HCT116 (cell line): ENCODE measurements around the gene PSMD5. TPM values are rescaled to one million over a fixed set of nuclear protein-coding genes. Genes with fewer than 3 reads are reported as not detected.

Experiments
- ATAC-seq: fragments of 200-7000 bp; cut with Tn5 transposase; 2 replicates; pipeline ENCODE4 v1.9.1; 2020; ENCODE audit warnings: mild to moderate bottlenecking, moderate library complexity
- BruUV-seq: library from RNA; stranded (reverse); fragments of 400-500 nt; replicated peaks from 2 replicates; lab custom pipeline; 2021; lab: Mats Ljungman, UMichigan
- CTCF ChIA-PET: fragments of 300-600 bp; sonication (Branson Sonifier 250); formaldehyde crosslinking; loops from one replicate; lab custom pipeline; 2021; ENCODE audit warnings: antibody characterized with exemption; lab: Charles Lee
- POLR2A ChIA-PET: fragments of 300-600, 350-600 bp; sonication (Branson Sonifier 250); formaldehyde crosslinking; loops from one replicate; lab custom pipeline; 2021; ENCODE audit warnings: antibody characterized with exemption; lab: Charles Lee
- RAD21 ChIA-PET, 2 experiments: fragments of 300-600 bp; sonication (Branson Sonifier 250); formaldehyde crosslinking; loops; one replicate each; lab custom pipeline; 2023; ENCODE audit warnings: low total read pairs in 2 of 2; ENCODE audit not compliant: uncharacterized antibody in 2 of 2, unreplicated experiment in 2 of 2, low non-redundant PET in 1 of 2; lab: Charles Lee
- DNase-seq: peaks from one replicate; pipeline ENCODE4 v3.0.0-alpha.2; 2010; ENCODE audit warnings: low read depth, low spot score
- H2AFZ ChIP-seq: fragments of 200-600 bp; shearing (Covaris generic), sonication (generic); 2 replicates; pipeline ENCODE4 v1.6.1; 2017; ENCODE audit warnings: low read depth, mixed run types, mixed read lengths, antibody characterized with exemption, low read length; ENCODE audit not compliant: poor library complexity, severe bottlenecking
- H3K27ac ChIP-seq: 2 replicates; pipeline ENCODE4 v1.5.1; 2012; ENCODE audit warnings: low read depth, low read length
- H3K27me3 ChIP-seq: fragments of 200-600 bp; sonication (generic); 2 replicates; pipeline ENCODE4 v1.6.1; 2016; ENCODE audit warnings: mixed run types, low read length, mixed read lengths; ENCODE audit not compliant: insufficient read depth
- H3K36me3 ChIP-seq, 2 experiments: fragments of 200-500 bp in 1 of 2; fragments of 200-600 bp in 1 of 2; sonication (Bioruptor generic) in 1 of 2; sonication (generic) in 1 of 2; 2 replicates each; pipeline versions ENCODE4 v1.5.1 to v1.6.1; 2014 to 2016; ENCODE audit warnings: low read length in 2 of 2, inconsistent platforms in 1 of 2, mixed read lengths in 1 of 2, mixed run types in 1 of 2; ENCODE audit not compliant: insufficient read depth in 2 of 2, control insufficient read depth in 1 of 2
- H3K4me1 ChIP-seq, 2 experiments: fragments of 200-600 bp in 1 of 2; sonication (generic) in 1 of 2; 2 replicates each; pipeline versions ENCODE4 v1.5.1 to v1.6.1; 2012 to 2017; ENCODE audit warnings: low read length in 2 of 2, inconsistent platforms in 1 of 2, mild to moderate bottlenecking in 1 of 2, mixed read lengths in 1 of 2, mixed run types in 1 of 2, moderate library complexity in 1 of 2; ENCODE audit not compliant: insufficient read depth in 2 of 2, control insufficient read depth in 1 of 2
- H3K4me2 ChIP-seq: fragments of 200-600 bp; sonication (generic); 2 replicates; pipeline ENCODE4 v1.6.1; 2017; ENCODE audit warnings: mixed run types, low read length, mixed read lengths
- H3K4me3 ChIP-seq, 2 experiments: fragments of 200-600 bp in 1 of 2; sonication (generic) in 1 of 2; replicated peaks in 1 of 2; 2 replicates each; pipeline ENCODE4 v1.5.1; 2011 to 2016; ENCODE audit warnings: low read length in 2 of 2, control low read depth in 1 of 2, low read depth in 1 of 2, mild to moderate bottlenecking in 1 of 2, mixed read lengths in 1 of 2, mixed run types in 1 of 2
- H3K79me2 ChIP-seq: fragments of 200-600 bp; sonication (generic); 2 replicates; pipeline ENCODE4 v1.6.1; 2017; ENCODE audit warnings: mild to moderate bottlenecking, mixed run types, low read length, moderate library complexity, mixed read lengths; ENCODE audit not compliant: insufficient read depth
- H3K9ac ChIP-seq: fragments of 200-600 bp; sonication (generic); 2 replicates; pipeline ENCODE4 v1.6.1; 2016; ENCODE audit warnings: low read length, mixed read lengths
- H3K9me2 ChIP-seq: fragments of 200-600 bp; sonication (generic), shearing (Covaris generic); 2 replicates; pipeline ENCODE4 v1.6.1; 2017; ENCODE audit warnings: mixed run types, mild to moderate bottlenecking, moderate library complexity; ENCODE audit not compliant: insufficient read depth
- H3K9me3 ChIP-seq, 2 experiments: fragments of 200-500 bp in 1 of 2; fragments of 200-600 bp in 1 of 2; sonication (Bioruptor generic) in 1 of 2; sonication (generic) in 1 of 2; 2 replicates each; pipeline ENCODE4 v1.6.1; 2014 to 2017; ENCODE audit warnings: low read length in 2 of 2, mixed read lengths in 2 of 2, inconsistent platforms in 1 of 2, low read depth in 1 of 2, mild to moderate bottlenecking in 1 of 2, mixed run types in 1 of 2, moderate library complexity in 1 of 2; ENCODE audit not compliant: control insufficient read depth in 1 of 2, insufficient read depth in 1 of 2
- H4K20me1 ChIP-seq: fragments of 200-600 bp; sonication (generic), shearing (Covaris generic); 2 replicates; pipeline ENCODE4 v1.6.1; 2017; ENCODE audit warnings: mixed run types, mild to moderate bottlenecking, moderate library complexity; ENCODE audit not compliant: insufficient read depth
- CEBPB ChIP-seq: IDR thresholded peaks from 2 replicates; pipeline ENCODE4 v1.6.1; 2012; ENCODE audit warnings: low read depth
- EZH2 ChIP-seq: fragments of 200-600 bp; sonication (generic); IDR thresholded peaks from 2 replicates; pipeline ENCODE4 v1.6.1; 2017; ENCODE audit warnings: antibody characterized with exemption, mixed run types
- EZH2phosphoT487 ChIP-seq: fragments of 200-600 bp; IDR thresholded peaks from 2 replicates; pipeline ENCODE4 v1.6.1; 2018; ENCODE audit warnings: antibody characterized with exemption, borderline replicate concordance
- JUND ChIP-seq: IDR thresholded peaks from 2 replicates; pipeline ENCODE4 v1.6.1; 2012
- POLR2AphosphoS5 ChIP-seq: IDR thresholded peaks from 2 replicates; pipeline ENCODE4 v1.6.1; 2011; ENCODE audit warnings: mild to moderate bottlenecking, low read depth, low read length, moderate library complexity
- SP1 ChIP-seq: IDR thresholded peaks from 2 replicates; pipeline ENCODE4 v1.6.1; 2012; ENCODE audit warnings: low read depth
- SRF ChIP-seq: IDR thresholded peaks from 2 replicates; pipeline ENCODE4 v1.6.1; 2012; ENCODE audit warnings: low read depth
- YY1 ChIP-seq: IDR thresholded peaks from 2 replicates; pipeline ENCODE4 v1.6.1; 2011; ENCODE audit warnings: low read length, low read depth, moderate library complexity, mild to moderate bottlenecking; ENCODE audit not compliant: insufficient replicate concordance; ENCODE audit errors: extremely low read depth
- ZFX ChIP-seq: fragments of 450-650 bp; IDR thresholded peaks from 2 replicates; pipeline ENCODE4 v1.6.1; 2017
- intact Hi-C: fragments of 100-400 bp; cut with micrococcal nuclease; formaldehyde crosslinking; loops from 2 replicates; pipeline ENCODE4 v1.10.0; 2022
- total RNA-seq: library from RNA; stranded (reverse); gene quantifications from one replicate; pipeline ENCODE4 v1.2.1, GENCODE V29; 2021; ENCODE audit not compliant: unreplicated experiment
- TF ChIP-seq, protein P1 (sequence below): IDR thresholded peaks from 2 replicates; pipeline ENCODE4 v1.6.1; 2012
- TF ChIP-seq, protein P2 (sequence below): IDR thresholded peaks from 2 replicates; pipeline ENCODE4 v1.6.1; 2011; ENCODE audit warnings: mild to moderate bottlenecking, low read length, moderate library complexity; ENCODE audit not compliant: insufficient replicate concordance; ENCODE audit errors: extremely low read depth
- TF ChIP-seq, protein P3 (sequence below): IDR thresholded peaks from 2 replicates; pipeline ENCODE4 v1.6.1; 2012

The PSMD5 gene
- total RNA-seq, 1 experiment from 2014 or later: 64.3 TPM

DNA sequence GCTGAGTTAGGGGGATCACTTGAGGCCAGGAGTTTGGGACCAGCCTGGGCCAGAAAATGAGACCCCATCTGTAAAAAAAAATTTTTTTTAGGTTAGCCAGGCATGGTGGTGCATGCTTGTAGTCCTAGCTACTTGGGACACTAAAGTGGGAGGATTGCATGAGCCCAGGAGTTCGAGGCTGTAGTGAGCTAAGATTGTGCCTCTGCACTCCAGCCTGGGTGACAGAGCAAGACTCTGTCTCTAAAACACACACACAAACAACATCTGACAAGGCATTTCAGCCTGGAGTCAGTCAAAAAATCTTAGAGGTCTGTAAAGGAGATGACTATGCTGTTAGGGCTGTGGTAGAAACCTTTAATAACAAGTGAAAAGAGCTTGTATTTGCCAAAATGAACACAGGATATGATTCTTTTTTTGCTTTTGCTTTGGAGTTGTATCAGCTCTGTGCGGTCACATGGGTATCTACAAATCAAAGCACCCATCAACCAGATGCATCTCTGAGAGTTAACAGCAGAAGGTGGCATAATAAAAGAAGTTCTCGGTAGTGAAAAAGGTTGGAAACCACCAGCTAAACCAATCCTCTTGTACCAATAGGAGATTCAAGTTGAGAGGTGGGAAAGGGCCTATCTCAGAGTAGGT, 3.6 kb upstream of the PSMD5 start:
- ChIA-PET POLR2A (no interaction called here), RAD21 (no interaction called here), CTCF (no interaction called here)
- H4K20me1 ChIP-seq: no peaks in the 10 kb centered on the region
- H3K9ac ChIP-seq: no peak overlapping the region
- BruUV-seq: no TSS peak
- no peak for DNase-seq
- H3K27me3 ChIP-seq: no peaks in the 10 kb centered on the region
- no peak overlapping the region for H2AFZ ChIP-seq
- H3K27ac ChIP-seq: no peak overlapping the region
- H3K4me1 ChIP-seq: peaks cover 9 to 20% of the 10 kb centered on the region in 2 experiments
- ATAC-seq: no peak
- intact Hi-C loops: no loop called here
- H3K36me3 ChIP-seq: no peaks in the 10 kb centered on the region
- no peak overlapping the region for H3K4me2 ChIP-seq
- no peaks in the 10 kb centered on the region for H3K9me2 ChIP-seq
- no peak overlapping the region for H3K4me3 ChIP-seq
- peaks cover 24% of the 10 kb centered on the region for H3K79me2 ChIP-seq
- TF ChIP-seq CEBPB (no peak), ZFX (no peak), EZH2phosphoT487 (no peak), YY1 (no peak)
- TF ChIP-seq, protein P1, sequence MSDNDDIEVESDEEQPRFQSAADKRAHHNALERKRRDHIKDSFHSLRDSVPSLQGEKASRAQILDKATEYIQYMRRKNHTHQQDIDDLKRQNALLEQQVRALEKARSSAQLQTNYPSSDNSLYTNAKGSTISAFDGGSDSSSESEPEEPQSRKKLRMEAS: no peak
- TF ChIP-seq, protein P2, sequence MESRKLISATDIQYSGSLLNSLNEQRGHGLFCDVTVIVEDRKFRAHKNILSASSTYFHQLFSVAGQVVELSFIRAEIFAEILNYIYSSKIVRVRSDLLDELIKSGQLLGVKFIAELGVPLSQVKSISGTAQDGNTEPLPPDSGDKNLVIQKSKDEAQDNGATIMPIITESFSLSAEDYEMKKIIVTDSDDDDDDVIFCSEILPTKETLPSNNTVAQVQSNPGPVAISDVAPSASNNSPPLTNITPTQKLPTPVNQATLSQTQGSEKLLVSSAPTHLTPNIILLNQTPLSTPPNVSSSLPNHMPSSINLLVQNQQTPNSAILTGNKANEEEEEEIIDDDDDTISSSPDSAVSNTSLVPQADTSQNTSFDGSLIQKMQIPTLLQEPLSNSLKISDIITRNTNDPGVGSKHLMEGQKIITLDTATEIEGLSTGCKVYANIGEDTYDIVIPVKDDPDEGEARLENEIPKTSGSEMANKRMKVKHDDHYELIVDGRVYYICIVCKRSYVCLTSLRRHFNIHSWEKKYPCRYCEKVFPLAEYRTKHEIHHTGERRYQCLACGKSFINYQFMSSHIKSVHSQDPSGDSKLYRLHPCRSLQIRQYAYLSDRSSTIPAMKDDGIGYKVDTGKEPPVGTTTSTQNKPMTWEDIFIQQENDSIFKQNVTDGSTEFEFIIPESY: no peak
- TF ChIP-seq, all 23 proteins: peak for 0
- H3K9me3 ChIP-seq: no peaks in the 10 kb centered on the region

DNA sequence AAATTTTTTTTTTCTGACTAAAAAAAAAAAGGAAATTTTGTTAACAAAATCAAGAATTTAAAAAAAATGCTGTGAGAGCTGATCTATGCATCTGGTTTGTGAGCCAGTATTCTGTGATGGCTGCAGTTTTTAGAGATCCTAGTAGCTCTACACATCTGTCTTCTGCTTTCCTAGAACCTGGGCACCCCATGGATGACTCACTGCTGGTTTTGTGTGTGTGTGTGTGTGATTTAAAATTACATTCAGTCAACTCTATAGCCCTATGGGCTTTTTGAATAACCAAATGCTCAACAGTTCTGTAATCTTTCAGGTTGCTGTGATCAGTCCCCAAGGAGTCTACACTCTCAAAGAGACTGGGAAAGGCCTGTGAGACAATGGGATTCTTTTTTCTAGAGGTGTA, 2.5 kb upstream of the PSMD5 start:
- no peaks in the 10 kb centered on the region for H3K27me3 ChIP-seq
- no peaks in the 10 kb centered on the region for H3K9me2 ChIP-seq
- H3K9me3 ChIP-seq: no peaks in the 10 kb centered on the region
- no peak overlapping the region for H3K4me3 ChIP-seq
- DNase-seq (no peak), ATAC-seq (no peak)
- no peaks in the 10 kb centered on the region for H4K20me1 ChIP-seq
- H3K79me2 ChIP-seq: peaks cover 30% of the 10 kb centered on the region
- no peaks in the 10 kb centered on the region; a peak in 1 of 4 replicates for H3K36me3 ChIP-seq
- ChIA-PET POLR2A (no interaction called here), CTCF (interaction anchor here (1.0 kb wide), 1 partner anchor 92 kb away, joined by 3 read pairs; no protein-coding TSS in a partner anchor), RAD21 (no interaction called here)
- BruUV-seq: no TSS peak
- intact Hi-C loops: no loop called here
- no peak overlapping the region for H3K4me2 ChIP-seq
- no peak overlapping the region for H3K27ac ChIP-seq
- no peak overlapping the region for H3K9ac ChIP-seq
- H2AFZ ChIP-seq: no peak overlapping the region
- H3K4me1 ChIP-seq: peaks cover 9 to 20% of the 10 kb centered on the region in 2 experiments
- TF ChIP-seq POLR2AphosphoS5 (no peak), CEBPB (no peak), JUND (no peak), SP1 (no peak), SRF (no peak), EZH2phosphoT487 (no peak), EZH2 (no peak)
- TF ChIP-seq, protein P1: no peak
- TF ChIP-seq, protein P3, sequence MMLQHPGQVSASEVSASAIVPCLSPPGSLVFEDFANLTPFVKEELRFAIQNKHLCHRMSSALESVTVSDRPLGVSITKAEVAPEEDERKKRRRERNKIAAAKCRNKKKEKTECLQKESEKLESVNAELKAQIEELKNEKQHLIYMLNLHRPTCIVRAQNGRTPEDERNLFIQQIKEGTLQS: no peak
- TF ChIP-seq, protein P2: no peak
